IMR-90 (cell line): ENCODE results near the gene OR8D1. TPM values are rescaled to one million over a fixed set of nuclear protein-coding genes. Genes with fewer than 3 reads are reported as not detected.
"Not testable (repeated sequence)": the region's sequence is repeated elsewhere in the genome, so short reads cannot be mapped to it uniquely, and the experiment has no call there.

ENCODE experiments used
- ATAC-seq: fragments of 200-7000 bp; cut with Tn5 transposase; 2 replicates; pipeline ENCODE4 v1.9.1; 2020; ENCODE audit warnings: low read depth, mild to moderate bottlenecking, moderate library complexity
- BruUV-seq: library from RNA; stranded (reverse); fragments of 400-500 nt; replicated peaks from 2 replicates; lab custom pipeline; 2021; lab: Mats Ljungman, UMichigan
- CTCF ChIA-PET: fragments of 300-600 bp; formaldehyde crosslinking; extraction: SDS; loops from one replicate; lab custom pipeline; 2021; ENCODE audit warnings: antibody characterized with exemption; lab: Yijun Ruan, JAX
- POLR2A ChIA-PET: fragments of 300-600 bp; sonication (Branson Sonifier 250); formaldehyde crosslinking; loops from one replicate; lab custom pipeline; 2022; ENCODE audit warnings: antibody characterized with exemption; ENCODE audit not compliant: unreplicated experiment; lab: Charles Lee
- DNase-seq: peaks from one replicate; pipeline ENCODE4 v3.0.0; 2013
- H2AFZ ChIP-seq: replicated peaks from 2 replicates; pipeline ENCODE3; 2013; ENCODE audit warnings: low read length, mild to moderate bottlenecking; ENCODE audit not compliant: poor library complexity
- H2AK5ac ChIP-seq: 2 replicates; pipeline ENCODE4 v1.6.1; 2013; ENCODE audit warnings: low read depth, low read length, inconsistent platforms
- H2AK9ac ChIP-seq: replicated peaks from 2 replicates; pipeline ENCODE3; 2013; ENCODE audit warnings: mild to moderate bottlenecking, low read depth, low read length, moderate library complexity; ENCODE audit not compliant: poor library complexity
- H2BK120ac ChIP-seq: 2 replicates; pipeline ENCODE4 v1.6.1; 2013; ENCODE audit warnings: low read depth, low read length, inconsistent platforms
- H2BK15ac ChIP-seq: 3 replicates; pipeline ENCODE4 v1.6.1; 2013; ENCODE audit warnings: low read depth, low read length, inconsistent platforms
- H2BK20ac ChIP-seq: 2 replicates; pipeline ENCODE4 v1.6.1; 2013; ENCODE audit warnings: low read depth, mild to moderate bottlenecking, inconsistent platforms, low read length, moderate library complexity
- H2BK5ac ChIP-seq: 2 replicates; pipeline ENCODE4 v1.6.1; 2013; ENCODE audit warnings: mild to moderate bottlenecking, low read depth, low read length, inconsistent platforms; ENCODE audit not compliant: poor library complexity, severe bottlenecking
- H3K14ac ChIP-seq: replicated peaks from 2 replicates; pipeline ENCODE4 v1.6.1; 2013; ENCODE audit warnings: low read depth, low read length, inconsistent platforms
- H3K18ac ChIP-seq: 2 replicates; pipeline ENCODE4 v1.6.1; 2013; ENCODE audit warnings: low read depth, low read length, control low read depth
- H3K23ac ChIP-seq: 2 replicates; pipeline ENCODE4 v1.6.1; 2013; ENCODE audit warnings: low read depth, low read length, inconsistent platforms
- H3K27ac ChIP-seq: 2 replicates; pipeline ENCODE4 v1.5.1; 2013; ENCODE audit warnings: mild to moderate bottlenecking, control low read depth, low read length; ENCODE audit not compliant: insufficient read depth
- H3K27me3 ChIP-seq: 2 replicates; pipeline ENCODE4 v1.6.1; 2013; ENCODE audit warnings: low read length; ENCODE audit not compliant: control insufficient read depth, insufficient read depth
- H3K36me3 ChIP-seq: 2 replicates; pipeline ENCODE4 v1.6.1; 2013; ENCODE audit warnings: low read length, mixed read lengths; ENCODE audit not compliant: control insufficient read depth, insufficient read depth
- H3K4ac ChIP-seq: 2 replicates; pipeline ENCODE4 v1.6.1; 2013; ENCODE audit warnings: low read depth, low read length, inconsistent platforms
- H3K4me1 ChIP-seq: 2 replicates; pipeline ENCODE4 v1.6.1; 2013; ENCODE audit warnings: low read length, mixed read lengths; ENCODE audit not compliant: control insufficient read depth, insufficient read depth
- H3K4me2 ChIP-seq: 2 replicates; pipeline ENCODE4 v1.6.1; 2013; ENCODE audit warnings: low read depth, mild to moderate bottlenecking, control low read depth, low read length, moderate library complexity
- H3K4me3 ChIP-seq: 2 replicates; pipeline ENCODE4 v1.5.1; 2013; ENCODE audit warnings: low read depth, mild to moderate bottlenecking, control low read depth, low read length, moderate library complexity; ENCODE audit not compliant: insufficient read depth
- H3K56ac ChIP-seq: 2 replicates; pipeline ENCODE4 v1.6.1; 2013; ENCODE audit warnings: low read length, inconsistent platforms; ENCODE audit not compliant: insufficient read depth; ENCODE audit errors: extremely low read depth
- H3K79me1 ChIP-seq, 2 experiments: 2 replicates each; pipeline ENCODE4 v1.6.1; 2013; ENCODE audit warnings: low read length in 2 of 2, inconsistent platforms in 1 of 2, low read depth in 1 of 2
- H3K9ac ChIP-seq: 2 replicates; pipeline ENCODE4 v1.6.1; 2013; ENCODE audit warnings: low read depth, low read length, control low read depth
- H3K9me1 ChIP-seq: 2 replicates; pipeline ENCODE4 v1.6.1; 2013; ENCODE audit warnings: low read length, inconsistent platforms; ENCODE audit not compliant: insufficient read depth
- H3K9me3 ChIP-seq: 2 replicates; pipeline ENCODE4 v1.6.1; 2013; ENCODE audit warnings: low read length; ENCODE audit not compliant: control insufficient read depth, insufficient read depth
- H4K20me1 ChIP-seq: 2 replicates; pipeline ENCODE4 v1.6.1; 2013; ENCODE audit warnings: low read length, inconsistent platforms; ENCODE audit not compliant: insufficient read depth
- H4K5ac ChIP-seq: 2 replicates; pipeline ENCODE4 v1.6.1; 2013; ENCODE audit warnings: mild to moderate bottlenecking, low read depth, low read length, control low read depth
- H4K8ac ChIP-seq, 2 experiments: 2 replicates each; pipeline ENCODE4 v1.6.1; 2013; ENCODE audit warnings: low read depth in 2 of 2, low read length in 2 of 2, control low read depth in 1 of 2, inconsistent platforms in 1 of 2
- H4K91ac ChIP-seq: 2 replicates; pipeline ENCODE4 v1.6.1; 2013; ENCODE audit warnings: low read depth, low read length, inconsistent platforms; ENCODE audit not compliant: insufficient read depth
- whole genome bisulfite sequencing, 2 experiments: methylation state at CpG; one replicate each; pipeline versions ENCODE4 v1.1.5 to v1.1.7; 2013; ENCODE audit warnings: missing lambda C conversion rate in 2 of 2; ENCODE audit not compliant: insufficient read length in 1 of 2; ENCODE audit errors: extremely low coverage in 2 of 2; 5-methylcytosine and 5-hydroxymethylcytosine counted together
- dilution Hi-C: fragments of 300-500 bp; cut with HindIII; formaldehyde crosslinking; loops from one replicate; pipeline ENCODE4 v1.14.3; 2018; ENCODE audit warnings: low sequenced_read_pairs; ENCODE audit not compliant: unreplicated experiment
- in situ Hi-C: fragments of 300-500 bp; cut with MboI; formaldehyde crosslinking; loops from 3 replicates; pipeline ENCODE4 v1.14.3; 2019; ENCODE audit warnings: low sequenced_read_pairs, inconsistent platforms, mixed read lengths
- intact Hi-C: fragments of 100-400 bp; cut with micrococcal nuclease; formaldehyde crosslinking; loops from 2 replicates; pipeline ENCODE4 v1.10.0; 2022
- polyA plus RNA-seq, 3 experiments: library from polyadenylated mRNA; depleted of rRNA; stranded (reverse); fragments of >200 nt; gene quantifications; 2 replicates each; pipeline ENCODE4 v1.2.3, GENCODE V29; 2012; ENCODE audit warnings: low replicate concordance in 1 of 3
- total RNA-seq: library from RNA; depleted of rRNA; stranded (reverse); fragments of >200 nt; gene quantifications from 2 replicates; pipeline ENCODE4 v1.2.3, GENCODE V29; 2012

OR8D1 gene
- total and polyA plus RNA-seq, 2 of the 4 experiments (the other 2 are of a cell fraction): not detected

DNA sequence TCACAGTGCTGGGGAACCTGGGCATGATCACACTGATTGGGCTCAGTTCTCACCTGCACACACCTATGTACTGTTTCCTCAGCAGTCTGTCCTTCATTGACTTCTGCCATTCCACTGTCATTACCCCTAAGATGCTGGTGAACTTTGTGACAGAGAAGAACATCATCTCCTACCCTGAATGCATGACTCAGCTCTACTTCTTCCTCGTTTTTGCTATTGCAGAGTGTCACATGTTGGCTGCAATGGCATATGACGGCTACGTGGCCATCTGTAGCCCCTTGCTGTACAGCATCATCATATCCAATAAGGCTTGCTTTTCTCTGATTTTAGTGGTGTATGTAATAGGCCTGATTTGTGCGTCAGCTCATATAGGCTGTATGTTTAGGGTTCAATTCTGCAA is 48.7 kb downstream of the OR8D1 start:
- POLR2A ChIA-PET, H2AK9ac ChIP-seq, H3K23ac ChIP-seq, H3K27ac ChIP-seq, ATAC-seq, BruUV-seq, H4K91ac ChIP-seq, in situ Hi-C loops, H3K36me3 ChIP-seq, H2BK15ac ChIP-seq, H3K4me3 ChIP-seq, H2AFZ ChIP-seq, H3K18ac ChIP-seq, H3K4ac ChIP-seq, H2BK5ac ChIP-seq, H2BK20ac ChIP-seq, H3K9me1 ChIP-seq, H2BK120ac ChIP-seq, intact Hi-C loops, H3K4me2 ChIP-seq, H3K9ac ChIP-seq, H4K5ac ChIP-seq, DNase-seq, H3K27me3 ChIP-seq, H4K8ac ChIP-seq, H3K9me3 ChIP-seq, H3K14ac ChIP-seq, dilution Hi-C loops, H3K79me1 ChIP-seq, H4K20me1 ChIP-seq, H3K56ac ChIP-seq, H3K4me1 ChIP-seq, H2AK5ac ChIP-seq: not testable (repeated sequence)
- no CpG with 5 or more reads among the region's 4 CpGs for WGBS, 2 experiments
- CTCF ChIA-PET: interaction anchor here (0.7 to 0.8 kb wide), 2 partner anchors 10 to 226 kb away, joined by 3 read pairs; no protein-coding TSS in a partner anchor
